ENCODE results near the gene SETX.

SETX gene

GRCh38 chr9:132354637-132355355 is at the start of gene SETX:
Gene SETX, minus strand, starts transcription at chr9:132354986. Its CDS starts 5,558 bp downstream, at chr9:132349428.
- DNase-seq (ENCODE audit: low read depth) = peak; percentile 97
- TF ChIP-seq MAX (IDR thresholded peaks at IDR 0.05; ENCODE audit: low read depth, low read length) (peak; percentile 27; the same call in 1 of the 2 replicates), MYC (IDR thresholded peaks at IDR 0.05; ENCODE audit: low read depth, low read length) (no peak; the same call in 1 of the 2 replicates), POLR2A (IDR thresholded peaks at IDR 0.05; ENCODE audit: extremely low read depth, insufficient read length) (peak; percentile 72), CTCF (IDR thresholded peaks at IDR 0.05; ENCODE audit: low read depth, low read length) (no peak)
- H3K4me3 ChIP-seq (ENCODE audit: low read depth, low read length) = peak within 1 kb of the TSS; percentile 82

- peak overlapping the region; percentile 17 for H3K4me3 ChIP-seq (ENCODE audit: low read depth, low read length)
- TF ChIP-seq MAX (IDR thresholded peaks at IDR 0.05; ENCODE audit: low read depth, low read length) = no peak
- no peak for TF ChIP-seq MYC (IDR thresholded peaks at IDR 0.05; ENCODE audit: low read depth, low read length)
- TF ChIP-seq POLR2A (IDR thresholded peaks at IDR 0.05; ENCODE audit: extremely low read depth, insufficient read length) = no peak
- no peak for TF ChIP-seq CTCF (IDR thresholded peaks at IDR 0.05; ENCODE audit: low read depth, low read length)
- peak; percentile 40 for DNase-seq (ENCODE audit: low read depth)
These were observed 49.6 kb upstream of the SETX start for GRCh38 chr9:132404228-132404881.

GRCh38 chr9:132401824-132402223 is 47.0 kb upstream of the SETX start:
- TF ChIP-seq CTCF (IDR thresholded peaks at IDR 0.05; ENCODE audit: low read depth, low read length) (no peak), POLR2A (IDR thresholded peaks at IDR 0.05; ENCODE audit: extremely low read depth, insufficient read length) (no peak), MAX (IDR thresholded peaks at IDR 0.05; ENCODE audit: low read depth, low read length) (no peak), MYC (IDR thresholded peaks at IDR 0.05; ENCODE audit: low read depth, low read length) (no peak)

GRCh38 chr9:132395560-132395959 is 40.8 kb upstream of the SETX start:
- no peak overlapping the region for H3K4me3 ChIP-seq (ENCODE audit: low read depth, low read length)
- TF ChIP-seq POLR2A (IDR thresholded peaks at IDR 0.05; ENCODE audit: extremely low read depth, insufficient read length) (no peak), CTCF (IDR thresholded peaks at IDR 0.05; ENCODE audit: low read depth, low read length) (no peak), MYC (IDR thresholded peaks at IDR 0.05; ENCODE audit: low read depth, low read length) (no peak), MAX (IDR thresholded peaks at IDR 0.05; ENCODE audit: low read depth, low read length) (no peak)

More at GRCh38 chr9:132401824-132402223, 47.0 kb upstream of the SETX start:
- DNase-seq (ENCODE audit: low read depth) = no peak
- no peak overlapping the region for H3K4me3 ChIP-seq (ENCODE audit: low read depth, low read length)

GRCh38 chr9:132391449-132391848 is 36.7 kb upstream of the SETX start:
- TF ChIP-seq MYC (IDR thresholded peaks at IDR 0.05; ENCODE audit: low read depth, low read length) = no peak
- no peak for TF ChIP-seq POLR2A (IDR thresholded peaks at IDR 0.05; ENCODE audit: extremely low read depth, insufficient read length)
- no peak for TF ChIP-seq MAX (IDR thresholded peaks at IDR 0.05; ENCODE audit: low read depth, low read length)
- no peak for TF ChIP-seq CTCF (IDR thresholded peaks at IDR 0.05; ENCODE audit: low read depth, low read length)
- H3K4me3 ChIP-seq (ENCODE audit: low read depth, low read length) = no peak overlapping the region
- no peak for DNase-seq (ENCODE audit: low read depth)

More at GRCh38 chr9:132395560-132395959, 40.8 kb upstream of the SETX start:
- no peak for DNase-seq (ENCODE audit: low read depth)
